PFSK-1 (cell line): ENCODE data around the gene TMEM203.

Experiments
- POLR2AphosphoS5 ChIP-seq: IDR thresholded peaks from 2 replicates; pipeline ENCODE4 v1.6.1; 2012; ENCODE audit warnings: low read depth, mild to moderate bottlenecking, control low read depth, low read length, moderate library complexity
- REST ChIP-seq, 2 experiments: IDR thresholded peaks; 2 replicates each; pipeline versions ENCODE4 v1.6.1 to v1.8.0; 2011 to 2012; ENCODE audit warnings: low read depth in 2 of 2, low read length in 2 of 2, control low read depth in 1 of 2, inconsistent platforms in 1 of 2, mild to moderate bottlenecking in 1 of 2, moderate library complexity in 1 of 2; ENCODE audit not compliant: insufficient read depth in 1 of 2
- SIN3A ChIP-seq: IDR thresholded peaks from 2 replicates; pipeline ENCODE4 v1.6.1; 2012; ENCODE audit warnings: mild to moderate bottlenecking, low read length, moderate library complexity, borderline replicate concordance; ENCODE audit not compliant: insufficient read depth
- TAF1 ChIP-seq: IDR thresholded peaks from 2 replicates; pipeline ENCODE4 v1.6.1; 2012; ENCODE audit warnings: low read length, control low read depth, borderline replicate concordance; ENCODE audit not compliant: insufficient read depth

GRCh38 chr9:137234055-137234697 lies 28.7 kb upstream of the TMEM203 start:
- TF ChIP-seq REST (IDR thresholded peaks at IDR 0.05; ENCODE audit: insufficient read depth in 1 of 2, low read depth in 2 of 2, low read length in 2 of 2): no peak
- no peak for TF ChIP-seq TAF1
- TF ChIP-seq SIN3A: no peak
- no peak for TF ChIP-seq POLR2AphosphoS5
